Activated effector memory CD4-positive, alpha-beta T cell treated with Interleukin-2 at 50 U/mL for 16 hours (primary cell): ENCODE data around the gene AGXT.
A peak's percentile ranks its signal among the peaks of the same experiment; 100 is the strongest.
"Not testable (repeated sequence)": the region's sequence is repeated elsewhere in the genome, so short reads cannot be mapped to it uniquely, and the experiment has no call there.

Experiments used
- DNase-seq: peaks from one replicate; pipeline ENCODE4 v3.0.0-alpha.2; 2020

The AGXT gene

DNA sequence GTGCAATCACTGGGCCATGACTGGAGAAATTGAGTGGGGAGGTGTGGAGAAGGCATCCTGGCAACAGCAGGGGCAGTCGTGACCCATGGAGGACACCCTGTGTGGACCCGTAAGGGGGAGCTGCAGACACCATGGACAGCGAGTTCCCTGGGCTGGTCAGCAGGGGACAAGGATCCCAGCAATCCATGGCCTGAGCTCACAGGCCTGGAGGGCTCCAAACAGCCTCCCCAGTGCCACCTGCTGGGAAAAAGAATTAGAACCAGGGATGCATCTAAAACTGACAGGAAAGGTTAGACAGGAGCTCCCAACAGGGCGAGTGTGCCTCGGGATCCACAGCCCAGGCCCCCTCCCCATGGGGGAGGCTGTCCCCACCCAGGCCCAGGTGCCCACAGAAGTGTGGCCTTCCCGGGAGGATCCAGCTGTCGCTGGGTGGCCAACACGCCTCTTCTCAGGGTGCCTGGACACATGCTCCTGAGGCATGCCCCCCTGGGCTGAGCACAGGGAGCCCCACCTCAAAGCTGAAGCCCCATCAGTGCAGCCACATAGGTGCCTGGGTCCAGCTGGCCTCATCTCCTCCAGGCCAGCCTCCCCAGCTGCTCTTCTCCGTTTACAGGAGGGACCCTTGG lies 28.1 kb upstream of the AGXT start:
- no peak for DNase-seq

GRCh38 chr2:240846309-240846708 lies 22.3 kb upstream of the AGXT start:
- not testable (repeated sequence) for DNase-seq

GRCh38 chr2:240846873-240847595 lies 21.6 kb upstream of the AGXT start:
- DNase-seq: no peak

- no peak for DNase-seq
These were observed 20.8 kb upstream of the AGXT start for GRCh38 chr2:240847817-240848216.

DNA sequence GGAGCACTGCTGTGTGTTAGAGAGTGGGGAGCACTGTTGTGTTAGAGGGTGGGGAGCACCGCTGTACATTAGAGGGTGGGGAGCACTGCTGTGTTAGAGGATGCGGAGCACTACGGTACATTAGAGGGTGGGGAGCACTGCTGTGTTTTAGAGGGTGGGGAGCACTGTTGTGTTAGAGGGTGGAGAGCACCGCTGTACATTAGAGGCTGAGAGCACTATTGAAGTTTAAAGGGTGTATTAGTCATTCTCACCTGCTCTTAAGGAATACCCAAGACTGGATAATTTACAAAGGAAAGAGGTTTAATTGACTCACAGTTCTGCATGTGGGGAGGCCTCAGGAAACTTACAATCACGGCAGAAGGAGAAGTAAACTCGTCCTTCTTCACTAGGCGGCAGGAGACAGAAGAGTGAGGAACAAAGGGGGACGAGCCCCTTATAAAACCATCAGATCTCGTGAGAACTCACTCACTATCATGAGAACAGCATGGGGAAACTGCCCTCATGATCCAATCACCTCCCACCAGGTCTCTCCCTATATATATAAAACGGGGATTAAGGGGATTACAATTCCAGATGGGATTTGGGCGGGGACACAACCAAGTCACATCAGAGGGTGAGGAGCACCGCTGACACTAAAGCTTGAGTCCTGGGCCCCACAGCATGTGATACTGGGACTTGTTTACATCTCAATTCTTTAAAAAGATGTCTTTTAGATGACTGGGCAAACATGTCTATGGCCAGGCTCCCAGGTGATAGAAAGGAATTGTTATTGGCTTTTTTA lies 19.5 kb upstream of the AGXT start:
- no peak for DNase-seq

DNA sequence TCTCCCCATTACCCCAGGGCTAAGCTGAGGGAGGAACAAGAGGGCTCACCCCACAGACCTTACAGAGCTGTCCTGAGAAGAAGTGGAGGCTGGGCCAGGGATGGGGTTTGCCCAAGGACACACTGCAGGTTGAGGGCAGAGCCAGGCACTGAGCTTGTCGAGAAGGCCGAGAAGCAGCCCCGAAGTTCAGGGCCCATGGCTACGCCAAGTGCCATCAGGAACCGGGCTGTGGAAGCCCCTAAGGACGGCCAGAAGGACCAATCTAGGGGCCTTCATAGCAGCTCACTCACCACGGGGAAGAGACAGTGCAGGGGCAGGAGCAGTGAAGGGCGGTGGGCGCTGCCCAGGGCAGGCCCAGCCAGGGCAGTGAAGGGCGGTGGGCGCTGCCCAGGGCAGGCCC lies 18.6 kb upstream of the AGXT start:
- DNase-seq: no peak

DNA sequence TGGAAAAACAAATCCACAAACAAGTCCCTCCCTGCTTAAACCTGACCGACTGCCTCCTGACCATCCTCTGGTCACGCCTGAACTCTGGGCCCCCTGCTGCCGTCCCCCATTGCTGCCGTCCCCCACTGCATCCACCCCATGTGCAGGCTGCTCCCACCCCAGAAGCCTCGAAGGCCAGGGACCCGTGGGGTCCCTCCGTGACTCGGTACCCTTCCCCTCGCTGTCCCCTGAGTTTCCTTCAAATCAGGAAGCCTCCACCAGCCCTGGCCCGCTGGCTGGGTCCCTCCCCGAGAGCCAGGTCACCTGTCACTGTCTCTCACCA lies 17.9 kb upstream of the AGXT start:
- DNase-seq: no peak

DNA sequence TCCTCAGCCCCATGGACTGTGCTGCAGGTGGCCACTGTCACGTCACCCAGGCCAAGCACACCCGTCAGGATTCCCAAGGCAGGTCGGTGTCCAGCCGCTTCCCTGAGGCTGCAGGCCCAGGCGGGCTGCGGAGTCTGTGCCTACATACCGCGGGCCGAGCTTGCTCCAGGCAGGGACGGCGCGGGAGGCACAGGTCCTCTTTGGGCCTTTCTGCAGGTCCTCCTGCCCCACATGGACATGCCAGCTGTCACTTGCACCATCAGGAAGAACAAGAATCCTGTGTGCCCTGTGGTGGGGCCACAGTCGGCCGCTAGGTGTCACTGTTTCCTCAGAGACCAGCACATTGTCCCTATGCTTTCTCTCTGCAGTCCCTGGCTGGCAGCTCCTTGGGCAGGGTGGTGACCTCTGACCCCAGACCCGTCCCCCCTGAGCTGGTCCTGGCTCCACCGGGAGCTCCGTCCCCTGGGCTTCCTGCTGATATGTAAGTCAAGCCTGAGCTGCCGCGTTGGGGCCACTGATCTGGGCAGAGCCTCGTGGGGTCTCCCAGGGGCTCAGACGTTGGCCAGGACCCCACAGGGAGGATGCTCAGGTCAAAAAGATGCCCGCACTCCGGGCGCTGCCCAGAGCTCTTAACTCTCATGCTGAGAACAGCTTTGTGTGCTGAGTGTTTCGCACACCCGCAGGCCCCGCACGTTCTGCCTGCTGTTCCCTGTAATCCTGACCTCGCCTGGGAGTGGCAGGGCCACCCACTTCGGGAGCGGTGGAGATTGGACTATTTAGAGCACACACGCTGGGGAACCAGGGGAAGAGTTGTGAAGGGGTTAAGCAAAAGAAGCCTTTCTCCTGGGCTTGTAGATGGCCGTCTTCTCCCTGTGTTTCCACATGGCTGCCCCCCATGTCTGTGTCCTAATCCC lies 17.3 kb upstream of the AGXT start:
- DNase-seq: peak; percentile 69

DNA sequence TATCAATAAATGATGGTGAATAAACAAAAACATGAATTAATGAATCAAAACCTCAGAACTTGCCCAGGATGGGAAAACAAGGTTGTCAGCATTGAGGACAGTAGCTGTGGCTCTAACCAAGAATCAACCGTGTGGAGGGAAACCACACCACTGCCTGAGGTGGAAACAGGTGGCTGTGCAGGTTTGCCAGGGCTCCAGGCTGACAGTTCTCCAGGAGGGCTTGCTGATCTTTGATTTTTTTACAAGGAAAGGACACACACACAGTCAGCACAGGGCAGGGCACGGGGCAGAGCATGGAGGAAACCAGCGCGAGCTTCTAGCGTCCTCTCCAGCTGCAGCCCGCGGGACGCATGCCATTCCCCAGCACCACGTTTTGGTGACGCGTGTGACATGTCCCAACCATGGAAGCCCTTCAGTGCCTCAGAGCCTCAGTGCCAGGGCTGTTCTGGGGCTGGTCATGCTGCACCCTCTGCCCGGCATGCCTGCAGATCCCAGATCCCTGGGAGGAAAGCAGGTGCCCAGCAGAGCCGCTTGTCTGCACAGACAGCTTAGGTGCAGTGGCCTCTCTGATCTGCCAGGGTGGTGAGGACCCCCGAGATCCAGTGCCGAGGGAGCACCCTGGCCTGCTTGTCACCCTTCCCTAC lies 15.8 kb upstream of the AGXT start:
- no peak for DNase-seq

- DNase-seq: no peak
These were observed 13.0 kb upstream of the AGXT start for GRCh38 chr2:240855670-240856069.

GRCh38 chr2:240856151-240856980 lies 12.3 kb upstream of the AGXT start:
- DNase-seq: no peak

DNA sequence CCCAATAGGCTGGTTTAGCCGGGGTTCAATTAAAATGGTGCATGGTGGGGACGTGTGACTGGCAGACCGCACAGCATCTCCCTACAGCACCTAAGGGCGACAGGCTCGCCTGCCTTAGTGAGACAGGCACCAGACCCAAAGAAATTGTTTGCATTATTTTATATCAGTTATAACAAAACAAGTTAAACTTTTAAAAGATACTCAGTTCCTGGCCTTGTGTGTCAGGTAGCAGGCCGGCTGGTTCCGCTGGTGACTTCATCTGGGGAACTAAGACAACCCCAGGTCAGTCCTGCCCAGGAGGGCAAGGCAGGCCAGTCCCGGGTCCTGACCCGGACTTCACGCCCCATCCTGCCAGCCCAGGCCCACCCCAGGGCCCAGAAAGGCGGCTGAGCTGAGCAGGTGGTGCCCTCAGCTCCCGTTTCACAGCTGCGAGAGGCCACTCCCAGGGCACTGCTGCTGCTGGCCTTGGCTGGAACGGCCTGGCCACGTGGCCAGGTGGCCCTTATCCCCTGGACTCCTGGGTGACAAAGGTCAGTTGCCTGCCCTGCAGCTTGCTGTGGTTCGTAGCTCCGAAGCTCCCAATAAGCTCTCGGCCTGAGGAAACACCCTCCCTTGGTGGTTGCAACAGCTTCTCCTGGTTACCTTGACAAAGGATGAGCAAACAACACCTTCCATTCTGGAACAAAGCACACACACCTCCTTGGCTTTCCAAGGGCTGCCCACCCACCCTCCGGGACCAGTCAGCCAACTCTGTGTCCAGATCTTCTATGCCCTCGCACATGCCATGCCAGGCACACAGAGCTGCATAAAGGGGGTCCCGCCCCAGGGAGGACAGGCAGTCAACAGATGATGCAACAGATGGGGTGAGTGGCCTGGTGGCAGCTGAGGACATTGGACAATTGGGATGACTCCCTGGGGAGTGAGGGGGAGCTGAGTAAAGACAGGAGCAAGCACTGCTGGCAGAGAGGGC lies 11.3 kb upstream of the AGXT start:
- no peak for DNase-seq

DNA sequence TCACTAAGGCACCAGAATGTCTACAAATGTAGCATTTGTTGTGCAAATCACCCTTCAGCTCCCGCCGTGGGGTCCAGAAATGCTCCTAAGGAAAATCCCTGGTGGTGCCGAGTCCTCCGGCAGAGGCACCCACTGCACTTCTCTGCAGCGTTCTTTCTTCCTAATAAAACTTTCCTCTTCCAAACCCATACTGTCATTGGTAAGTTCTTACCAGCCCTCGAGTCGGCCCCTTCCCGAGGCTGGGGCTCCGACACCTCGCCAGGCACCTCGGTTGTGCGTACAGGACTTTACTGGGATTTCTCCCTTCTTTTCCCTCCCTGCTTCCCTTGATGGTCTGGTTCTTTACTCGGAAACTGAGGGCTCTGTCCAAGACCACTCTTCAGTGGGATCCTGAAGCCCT lies 10.3 kb upstream of the AGXT start:
- DNase-seq: no peak

GRCh38 chr2:240858871-240859270 lies 9.8 kb upstream of the AGXT start:
- DNase-seq: no peak

DNA sequence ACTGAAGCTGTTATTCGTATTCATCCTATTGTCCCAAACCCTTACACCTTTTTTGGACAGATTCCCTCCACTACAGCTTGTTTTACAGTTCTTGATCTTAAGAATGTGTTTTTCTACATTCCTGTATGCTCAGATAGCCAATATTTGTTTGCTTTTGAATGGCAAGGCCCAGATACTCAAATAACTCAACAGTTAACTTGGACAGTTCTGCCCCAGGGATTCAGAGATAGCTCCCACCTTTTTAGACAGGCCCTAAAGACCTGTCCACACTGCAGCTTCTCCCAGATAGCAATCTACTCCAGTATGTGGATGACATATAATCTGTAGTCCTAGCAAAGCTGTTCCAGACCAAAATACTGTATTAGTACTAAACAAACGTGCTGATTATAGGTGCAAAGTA lies 7.1 kb upstream of the AGXT start:
- DNase-seq: no peak

DNA sequence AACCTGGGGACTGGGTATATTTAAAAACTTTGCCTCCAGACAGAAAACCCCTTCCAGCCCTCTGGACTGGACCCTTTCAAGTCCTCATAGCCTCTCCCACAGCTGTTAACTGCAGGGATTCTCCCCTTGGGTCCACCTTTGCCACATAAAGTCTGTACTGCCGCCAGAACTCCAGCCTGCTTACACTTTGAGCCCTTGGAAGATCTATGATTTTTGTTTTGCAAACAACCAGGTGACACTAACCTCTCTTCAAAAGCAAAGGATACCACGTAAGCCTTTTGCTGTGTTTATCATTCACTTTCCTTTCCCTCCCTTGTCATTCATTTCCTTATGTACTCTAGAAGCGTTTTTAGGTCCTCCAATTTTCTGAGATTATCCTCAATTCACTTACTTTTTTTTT lies 4.1 kb upstream of the AGXT start:
- DNase-seq: no peak

GRCh38 chr2:240865391-240865790 lies 3.2 kb upstream of the AGXT start:
- no peak for DNase-seq

- DNase-seq: no peak
These were observed 708 bp downstream of the AGXT start for GRCh38 chr2:240869109-240869955.
